Activated naive CD4-positive, alpha-beta T cell treated with anti-CD3 and anti-CD28 coated beads, Interleukin-2, amount 50 U/mL, for 24 hours (primary cell): Measurements from ENCODE around the gene PRR12.
"Not testable (repeated sequence)": the region's sequence is repeated elsewhere in the genome, so short reads cannot be mapped to it uniquely, and the experiment has no call there.

Experiments
- H3K27ac Mint-ChIP-seq: one replicate; pipeline ENCODE4 v1.8.0; 2021; ENCODE audit warnings: mild to moderate bottlenecking, mixed read lengths
- H3K27me3 Mint-ChIP-seq: one replicate; pipeline ENCODE4 v1.8.0; 2021; ENCODE audit warnings: mixed read lengths
- H3K36me3 Mint-ChIP-seq: one replicate; pipeline ENCODE4 v1.8.0; 2021; ENCODE audit warnings: mixed read lengths
- H3K4me1 Mint-ChIP-seq: one replicate; pipeline ENCODE4 v1.8.0; 2021; ENCODE audit warnings: mixed read lengths
- H3K4me3 Mint-ChIP-seq: one replicate; pipeline ENCODE4 v1.8.0; 2021; ENCODE audit warnings: mild to moderate bottlenecking, mixed read lengths
- H3K9me3 Mint-ChIP-seq: one replicate; pipeline ENCODE4 v1.8.0; 2021; ENCODE audit warnings: mixed read lengths

The PRR12 gene

DNA sequence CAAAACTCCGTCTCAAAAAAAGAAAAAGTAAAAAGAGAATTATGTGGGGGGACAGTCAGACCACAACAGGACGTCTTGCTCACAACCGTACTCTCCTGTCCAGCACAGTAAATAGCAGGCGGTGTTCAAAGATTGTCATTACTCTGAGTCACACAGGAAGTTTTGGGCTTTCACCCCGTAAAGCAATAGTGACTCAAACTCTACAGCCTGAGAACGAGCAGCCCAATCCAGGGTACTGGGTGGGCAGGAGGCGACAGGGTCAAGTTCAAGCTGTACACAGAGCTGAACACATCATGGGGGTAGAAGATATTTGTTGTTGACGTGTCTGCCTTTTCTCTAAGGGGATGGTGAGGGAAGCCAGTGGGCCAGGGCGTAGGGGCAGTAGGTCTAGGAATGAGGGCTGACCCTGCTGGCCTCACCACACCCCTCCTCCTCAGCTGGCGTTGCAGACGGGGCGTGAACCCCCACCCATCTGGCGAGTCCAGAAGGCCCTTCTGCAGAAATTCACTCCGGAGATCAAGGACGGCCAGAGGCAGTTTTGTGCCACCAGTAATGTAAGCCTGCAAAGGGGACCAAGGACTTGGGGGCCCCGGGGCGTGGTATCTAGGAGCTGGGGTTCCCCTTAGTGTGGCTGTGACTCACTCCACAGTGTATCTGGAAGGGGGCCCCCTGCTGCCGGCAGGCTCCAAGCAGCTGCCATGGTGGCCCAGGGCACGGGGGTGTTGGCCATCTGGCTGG, 23.3 kb downstream of the PRR12 start:
- no peak overlapping the region for H3K4me3 Mint-ChIP-seq
- H3K27me3 Mint-ChIP-seq: no peaks in the 10 kb centered on the region
- no peaks in the 10 kb centered on the region for H3K9me3 Mint-ChIP-seq
- peaks cover 15% of the 10 kb centered on the region for H3K36me3 Mint-ChIP-seq
- peaks cover 16% of the 10 kb centered on the region for H3K4me1 Mint-ChIP-seq
- no peak overlapping the region for H3K27ac Mint-ChIP-seq

- Mint-ChIP-seq H3K36me3 (peaks cover 15% of the 10 kb centered on the region), H3K9me3 (no peaks in the 10 kb centered on the region), H3K4me1 (peaks cover 16% of the 10 kb centered on the region), H3K4me3 (no peak overlapping the region), H3K27me3 (no peaks in the 10 kb centered on the region), H3K27ac (no peak overlapping the region)
Measured at GRCh38 chr19:49615861-49616260, 24.9 kb downstream of the PRR12 start.

DNA sequence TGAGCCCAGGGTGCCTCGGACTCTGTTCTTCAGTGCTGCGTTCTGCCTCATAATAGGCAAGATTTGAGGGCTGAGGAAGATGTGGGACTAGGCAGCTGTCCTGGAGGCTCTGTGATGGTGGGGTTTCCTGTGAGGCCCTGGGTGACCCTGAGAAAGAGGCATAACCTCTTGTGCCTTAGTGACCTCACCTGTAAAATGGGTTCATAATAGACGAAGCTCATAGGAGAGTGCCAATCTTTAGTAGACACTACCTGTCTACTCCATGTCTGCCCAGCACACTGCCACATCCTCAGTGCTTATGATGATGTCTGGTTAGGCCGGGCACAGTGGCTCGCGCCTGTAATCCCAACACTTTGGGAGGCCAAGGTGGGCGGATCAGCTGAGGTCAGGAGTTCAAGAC, 25.6 kb downstream of the PRR12 start:
- Mint-ChIP-seq H3K27me3 (no peaks in the 10 kb centered on the region), H3K9me3 (no peaks in the 10 kb centered on the region), H3K36me3 (peaks cover 15% of the 10 kb centered on the region), H3K4me3 (no peak overlapping the region), H3K27ac (no peak overlapping the region), H3K4me1 (peaks cover 16% of the 10 kb centered on the region)

GRCh38 chr19:49616945-49617344, 26.0 kb downstream of the PRR12 start:
- Mint-ChIP-seq H3K36me3 (peaks cover 15% of the 10 kb centered on the region), H3K27me3 (no peaks in the 10 kb centered on the region), H3K4me1 (peaks cover 16% of the 10 kb centered on the region), H3K9me3 (no peaks in the 10 kb centered on the region), H3K4me3 (no peak overlapping the region), H3K27ac (peak overlapping the region; percentile 30)

- H3K4me1 Mint-ChIP-seq: peaks cover 11% of the 10 kb centered on the region
- H3K4me3 Mint-ChIP-seq, H3K9me3 Mint-ChIP-seq, H3K27ac Mint-ChIP-seq, H3K27me3 Mint-ChIP-seq: not testable (repeated sequence)
- peaks cover 15% of the 10 kb centered on the region for H3K36me3 Mint-ChIP-seq
Measured at GRCh38 chr19:49617860-49618259, 26.9 kb downstream of the PRR12 start.

DNA sequence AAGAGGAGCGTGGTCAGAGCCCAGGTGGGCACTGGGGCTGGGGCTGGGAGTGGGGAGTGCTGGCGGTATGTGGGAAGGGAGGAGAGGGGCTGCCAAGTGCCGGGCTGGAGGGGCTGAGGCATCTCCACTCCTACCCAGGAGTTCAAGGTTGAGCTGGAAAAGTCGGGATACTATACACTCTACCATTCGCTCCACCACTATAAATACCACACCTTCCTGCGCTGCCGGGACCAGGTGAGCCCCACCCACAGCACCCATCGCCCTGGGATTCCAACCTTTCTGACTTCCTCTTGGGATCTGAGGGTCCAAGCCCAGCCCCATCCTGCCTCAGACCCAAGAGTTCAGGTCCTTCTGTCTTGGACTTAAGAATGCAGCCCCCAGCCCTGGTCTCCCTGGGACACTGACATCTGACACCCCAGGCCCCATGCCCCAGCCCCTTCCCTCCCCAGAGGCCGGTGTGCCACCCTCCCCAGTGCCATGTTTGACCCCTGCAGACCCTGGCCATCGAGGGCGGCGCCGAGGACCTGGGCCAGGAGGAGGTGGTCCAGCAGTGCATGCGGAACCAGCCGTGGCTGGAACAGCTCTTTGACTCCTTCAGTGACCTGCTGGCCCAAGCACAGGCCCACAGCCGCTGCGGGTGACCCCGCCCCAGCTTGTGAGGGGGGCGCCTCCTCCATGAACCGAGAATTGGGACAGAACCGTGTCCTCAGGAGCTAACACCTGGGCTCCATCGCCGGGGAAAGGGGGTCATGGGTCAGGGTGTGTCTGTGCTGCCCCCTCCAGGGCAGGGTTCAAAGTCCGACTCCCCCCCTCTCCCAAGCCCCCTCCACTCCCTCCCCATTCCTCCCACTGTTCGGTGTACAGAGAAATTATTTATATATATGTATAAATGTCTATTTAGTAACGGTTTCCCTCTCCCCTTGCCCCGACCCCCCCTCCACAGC, 34.3 kb downstream of the PRR12 start:
- Mint-ChIP-seq H3K9me3 (no peaks in the 10 kb centered on the region), H3K4me3 (no peak overlapping the region), H3K36me3 (no peaks in the 10 kb centered on the region), H3K27ac (no peak overlapping the region), H3K4me1 (no peaks in the 10 kb centered on the region), H3K27me3 (no peaks in the 10 kb centered on the region)

GRCh38 chr19:49626226-49626625, 35.2 kb downstream of the PRR12 start:
- Mint-ChIP-seq H3K27ac (no peak overlapping the region), H3K27me3 (no peaks in the 10 kb centered on the region), H3K9me3 (no peaks in the 10 kb centered on the region), H3K36me3 (no peaks in the 10 kb centered on the region), H3K4me1 (peaks cover 5% of the 10 kb centered on the region), H3K4me3 (no peak overlapping the region)

DNA sequence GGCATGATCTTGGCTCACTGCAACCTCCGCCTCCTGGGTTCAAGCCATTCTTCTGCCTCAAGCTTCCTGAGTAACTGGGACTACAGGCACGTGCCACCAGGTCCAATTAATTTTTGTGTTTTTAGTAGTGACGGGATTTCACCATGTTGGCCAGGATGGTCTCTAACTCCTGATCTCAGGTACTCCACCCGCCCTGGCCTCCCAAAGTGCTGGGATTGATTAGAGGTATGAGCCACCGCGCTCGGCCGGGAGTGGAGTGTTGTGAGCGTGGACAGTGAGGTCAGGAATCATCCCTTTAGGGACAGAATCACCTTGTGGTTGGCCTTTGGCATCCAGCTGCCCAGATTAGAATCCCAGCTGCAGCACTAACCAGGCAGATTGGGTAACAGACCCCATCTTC, 38.7 kb downstream of the PRR12 start:
- H3K4me1 Mint-ChIP-seq: peaks cover 5% of the 10 kb centered on the region
- no peaks in the 10 kb centered on the region for H3K9me3 Mint-ChIP-seq
- no peak overlapping the region for H3K4me3 Mint-ChIP-seq
- no peaks in the 10 kb centered on the region for H3K36me3 Mint-ChIP-seq
- no peaks in the 10 kb centered on the region for H3K27me3 Mint-ChIP-seq
- H3K27ac Mint-ChIP-seq: no peak overlapping the region

DNA sequence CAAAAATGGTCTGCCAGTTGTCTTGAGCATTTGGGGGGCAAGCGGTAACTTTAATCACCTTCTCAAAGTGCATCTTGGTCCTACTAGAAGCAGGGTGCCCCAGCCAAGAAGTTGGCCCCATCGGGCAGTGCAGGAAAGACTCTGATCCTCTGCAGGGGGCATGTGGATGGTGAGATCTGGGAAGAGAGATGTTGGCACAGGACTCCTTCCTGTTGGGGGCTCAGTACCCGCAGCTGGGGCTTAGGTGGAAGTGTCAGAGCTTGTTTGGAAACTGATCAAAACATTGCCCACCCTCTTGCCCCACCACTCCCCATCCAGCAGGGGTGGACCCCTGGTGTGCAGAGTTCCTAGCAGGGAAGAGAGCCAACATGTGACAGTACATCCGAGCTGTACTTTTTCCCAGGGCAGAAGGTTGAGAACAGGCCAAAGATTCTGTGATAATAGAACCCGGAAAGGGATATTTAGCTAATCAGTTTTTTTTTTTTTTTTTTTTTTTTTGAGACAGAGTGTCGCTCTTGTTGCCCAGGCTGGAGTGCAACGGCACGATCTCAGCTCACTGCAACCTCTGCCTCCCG, 40.1 kb downstream of the PRR12 start:
- Mint-ChIP-seq H3K4me3 (no peak overlapping the region), H3K27ac (peak overlapping the region; percentile 35), H3K4me1 (peaks cover 5% of the 10 kb centered on the region), H3K9me3 (no peaks in the 10 kb centered on the region), H3K36me3 (no peaks in the 10 kb centered on the region), H3K27me3 (no peaks in the 10 kb centered on the region)

- Mint-ChIP-seq H3K27ac (peak overlapping the region; percentile 68), H3K27me3 (no peaks in the 10 kb centered on the region), H3K36me3 (no peaks in the 10 kb centered on the region), H3K4me1 (peaks cover 5% of the 10 kb centered on the region), H3K9me3 (no peaks in the 10 kb centered on the region), H3K4me3 (no peak overlapping the region)
Measured at GRCh38 chr19:49631610-49632192, 40.7 kb downstream of the PRR12 start.

DNA sequence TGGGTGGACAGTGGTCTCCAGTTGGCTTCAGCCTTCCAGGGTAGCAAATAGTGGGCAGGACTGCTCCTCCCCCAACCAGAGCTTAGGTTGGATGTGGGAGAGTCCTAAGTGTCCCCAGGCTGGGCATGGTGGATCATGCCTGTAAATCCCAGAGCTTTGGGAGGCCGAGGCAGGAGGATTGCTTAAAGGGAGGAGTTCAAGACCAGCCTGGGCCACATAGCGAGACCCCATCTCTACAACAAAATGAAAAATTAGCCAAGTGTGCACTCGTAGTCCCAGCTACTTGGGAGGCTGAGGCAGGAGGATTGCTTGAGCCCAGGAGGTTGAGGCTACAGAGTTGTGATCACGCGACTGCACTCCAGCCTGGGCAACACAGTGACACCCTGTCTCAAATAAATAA, 41.6 kb downstream of the PRR12 start:
- Mint-ChIP-seq H3K4me3 (no peak overlapping the region), H3K4me1 (peaks cover 6% of the 10 kb centered on the region), H3K27ac (no peak overlapping the region), H3K36me3 (no peaks in the 10 kb centered on the region), H3K9me3 (no peaks in the 10 kb centered on the region), H3K27me3 (no peaks in the 10 kb centered on the region)

DNA sequence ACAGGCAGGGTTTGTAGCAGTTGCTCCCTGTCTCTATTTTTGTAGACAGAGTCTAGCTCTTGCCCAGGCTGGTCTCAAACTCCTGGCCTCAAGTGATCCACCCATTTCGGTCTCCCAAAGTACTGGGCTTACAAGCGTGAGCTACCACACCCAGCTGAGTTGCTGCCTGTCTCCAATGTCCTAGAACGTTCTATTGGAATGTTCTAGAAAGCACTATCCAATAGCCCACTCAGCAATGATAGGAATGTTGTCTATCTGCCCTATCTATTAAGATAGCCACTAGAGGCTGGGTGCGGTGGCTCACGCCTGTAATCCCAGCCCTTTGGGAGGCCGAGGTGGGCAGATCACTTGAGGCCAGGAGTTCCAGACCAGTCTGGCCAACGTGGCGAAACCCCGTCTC, 42.3 kb downstream of the PRR12 start:
- H3K36me3 Mint-ChIP-seq, H3K4me3 Mint-ChIP-seq, H3K27ac Mint-ChIP-seq, H3K9me3 Mint-ChIP-seq, H3K27me3 Mint-ChIP-seq: not testable (repeated sequence)
- peaks cover 12% of the 10 kb centered on the region for H3K4me1 Mint-ChIP-seq

DNA sequence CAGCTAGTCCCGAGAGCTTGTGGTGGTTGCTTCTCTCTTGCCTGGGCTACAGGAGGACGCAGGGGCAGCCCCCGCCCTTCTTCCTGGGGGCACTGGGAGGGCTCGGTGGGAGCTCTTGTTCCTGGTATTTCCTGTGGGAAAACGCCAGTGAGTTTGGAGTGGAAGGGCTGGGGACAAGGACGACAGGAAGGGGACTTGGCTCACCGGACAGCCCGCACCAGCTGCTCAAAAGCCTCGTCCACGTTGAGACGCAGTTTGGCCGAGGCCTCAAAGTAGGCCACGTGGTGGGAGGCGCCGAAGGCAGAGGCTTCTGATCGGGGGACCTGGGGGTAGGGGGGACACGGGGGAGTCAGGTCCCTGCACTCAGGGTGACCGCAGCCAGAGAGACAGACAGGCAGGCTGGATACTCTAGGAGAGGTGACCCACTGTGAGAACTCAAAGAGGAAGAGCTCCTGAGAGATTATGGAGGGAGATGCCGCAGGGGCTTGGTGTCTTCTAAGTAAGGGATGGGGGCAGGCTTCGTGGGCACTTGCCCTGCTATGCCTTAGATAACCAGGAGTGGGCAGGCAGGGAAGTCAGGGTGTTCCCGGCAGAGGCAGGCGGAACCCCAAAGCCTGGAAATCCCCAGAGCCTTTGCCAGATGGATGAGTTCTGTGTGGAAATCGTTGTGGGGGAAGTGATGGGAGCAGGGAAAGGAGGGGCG, 44.7 kb downstream of the PRR12 start:
- no peak overlapping the region for H3K27ac Mint-ChIP-seq
- H3K4me1 Mint-ChIP-seq: peaks cover 34% of the 10 kb centered on the region
- H3K27me3 Mint-ChIP-seq: no peaks in the 10 kb centered on the region
- no peak overlapping the region for H3K4me3 Mint-ChIP-seq
- no peaks in the 10 kb centered on the region for H3K9me3 Mint-ChIP-seq
- no peaks in the 10 kb centered on the region for H3K36me3 Mint-ChIP-seq

- Mint-ChIP-seq H3K9me3 (no peaks in the 10 kb centered on the region), H3K4me1 (peaks cover 33% of the 10 kb centered on the region), H3K36me3 (no peaks in the 10 kb centered on the region), H3K4me3 (no peak overlapping the region), H3K27me3 (no peaks in the 10 kb centered on the region), H3K27ac (no peak overlapping the region)
Measured at GRCh38 chr19:49636233-49636932, 45.4 kb downstream of the PRR12 start.
